ENCODE results near the gene FAM184B.

The FAM184B gene

DNA sequence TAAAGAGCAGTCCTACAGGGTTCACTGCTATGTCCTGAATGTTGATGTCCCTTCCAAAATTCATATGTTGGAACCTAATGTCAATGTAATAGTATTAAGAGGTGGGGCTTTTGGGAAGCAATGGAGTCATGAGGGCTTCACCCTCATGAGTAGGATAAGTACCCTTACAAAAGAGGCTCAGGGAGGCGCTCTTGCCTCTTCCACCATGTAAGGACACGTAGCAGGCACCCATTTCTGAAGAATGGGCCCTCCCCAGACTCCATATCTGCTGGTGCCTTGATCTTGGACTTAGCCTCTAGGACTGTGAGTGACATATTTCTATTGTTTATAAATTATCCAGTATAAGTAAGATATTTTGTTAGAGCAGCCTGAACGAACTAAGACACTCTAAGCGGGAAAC, 151.2 kb downstream of the FAM184B start:
- no peak for DNase-seq

DNA sequence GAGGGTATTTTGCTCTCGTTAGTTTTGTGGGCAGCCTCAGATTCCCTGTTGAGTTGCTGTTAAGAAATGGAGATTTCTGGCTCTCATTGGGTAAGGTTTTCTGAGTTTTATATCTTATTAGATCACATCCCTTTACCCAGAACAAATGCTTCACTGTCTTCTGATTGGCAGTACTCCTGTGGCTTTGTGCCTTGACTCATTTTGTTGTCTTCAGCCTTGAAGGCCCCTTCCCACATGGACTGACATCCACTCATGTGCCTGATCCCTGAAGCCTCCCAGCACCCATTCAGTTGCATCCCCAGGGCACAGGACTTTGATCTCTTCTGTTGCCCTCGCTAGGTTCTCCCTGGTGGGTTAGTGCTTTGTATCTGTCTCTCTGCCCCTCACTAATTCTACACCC, 156.6 kb downstream of the FAM184B start:
- DNase-seq = no peak

DNA sequence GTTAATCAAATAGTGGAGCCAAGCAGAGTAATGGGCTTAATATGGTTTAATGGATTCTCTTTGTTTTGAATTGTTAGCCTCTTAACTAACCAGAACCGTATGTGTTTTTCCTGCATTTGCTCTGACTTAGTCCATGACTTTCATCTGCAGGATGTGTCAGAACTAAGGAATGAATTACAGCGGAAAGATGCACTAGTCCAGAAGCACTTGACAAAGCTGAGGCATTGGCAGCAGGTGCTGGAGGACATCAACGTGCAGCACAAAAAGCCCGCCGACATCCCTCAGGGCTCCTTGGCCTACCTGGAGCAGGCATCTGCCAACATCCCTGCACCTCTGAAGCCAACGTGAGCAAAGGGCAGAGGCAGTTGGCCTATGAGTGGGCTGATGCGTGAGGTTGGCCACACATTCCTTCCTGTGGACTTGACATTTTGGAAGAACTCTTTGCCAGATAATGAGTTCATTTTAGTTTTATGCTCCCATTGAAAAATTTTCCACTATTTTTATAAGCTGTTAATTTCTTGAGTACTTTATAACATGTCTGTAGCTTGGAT, 157.9 kb downstream of the FAM184B start:
- no peak for DNase-seq

DNA sequence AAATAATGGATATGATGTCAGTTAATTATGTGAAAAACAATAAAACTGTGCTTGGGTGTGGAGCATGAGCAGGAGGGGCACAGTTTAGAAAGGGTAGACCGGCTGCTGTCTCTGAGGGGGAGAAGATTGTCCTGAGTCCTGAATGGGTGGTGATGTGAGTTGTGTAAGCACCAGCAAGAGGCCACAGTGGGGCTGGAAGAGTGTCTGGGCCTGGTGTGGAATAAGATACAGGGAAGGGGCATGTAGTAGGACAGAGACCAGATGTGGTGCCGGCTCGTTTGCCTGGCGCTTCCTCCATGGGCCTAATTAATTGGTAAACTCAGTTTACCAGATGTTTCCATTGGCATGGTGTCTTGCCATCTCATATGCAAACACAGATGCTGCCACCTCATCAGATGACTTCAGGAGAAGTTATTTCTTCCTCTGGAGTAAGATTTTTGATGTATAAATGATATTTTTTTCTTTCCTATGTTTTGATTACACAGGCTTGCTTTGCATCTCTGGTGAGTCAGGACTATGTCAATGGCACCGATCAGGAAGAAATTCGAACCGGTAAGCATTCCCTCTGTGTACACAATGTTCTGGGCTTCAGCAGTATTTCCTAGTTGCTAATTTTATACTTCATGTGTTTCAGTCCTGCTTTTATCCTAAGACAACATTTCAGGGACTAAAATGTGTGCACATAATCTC, 161.9 kb downstream of the FAM184B start:
- no peak for DNase-seq

DNA sequence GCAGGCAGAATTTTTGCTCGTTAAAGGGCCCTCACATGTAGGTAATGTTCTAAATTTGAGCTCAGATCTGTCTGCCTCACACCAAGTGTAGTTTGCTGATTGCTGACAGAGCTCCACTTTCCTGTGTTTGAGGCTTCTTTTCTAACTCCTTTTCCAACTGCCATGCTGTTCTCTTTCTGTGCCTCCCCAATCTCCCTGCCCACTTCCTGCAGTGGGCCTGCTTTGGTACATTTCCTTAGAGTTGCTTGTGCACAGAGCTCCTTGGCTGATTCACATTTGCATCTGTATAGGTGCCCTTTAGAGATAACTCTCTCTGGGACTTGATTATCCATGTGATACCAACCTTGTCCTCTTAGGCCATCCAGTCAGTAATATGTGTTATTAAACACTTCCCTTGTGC, 162.5 kb downstream of the FAM184B start:
- no peak for DNase-seq

DNA sequence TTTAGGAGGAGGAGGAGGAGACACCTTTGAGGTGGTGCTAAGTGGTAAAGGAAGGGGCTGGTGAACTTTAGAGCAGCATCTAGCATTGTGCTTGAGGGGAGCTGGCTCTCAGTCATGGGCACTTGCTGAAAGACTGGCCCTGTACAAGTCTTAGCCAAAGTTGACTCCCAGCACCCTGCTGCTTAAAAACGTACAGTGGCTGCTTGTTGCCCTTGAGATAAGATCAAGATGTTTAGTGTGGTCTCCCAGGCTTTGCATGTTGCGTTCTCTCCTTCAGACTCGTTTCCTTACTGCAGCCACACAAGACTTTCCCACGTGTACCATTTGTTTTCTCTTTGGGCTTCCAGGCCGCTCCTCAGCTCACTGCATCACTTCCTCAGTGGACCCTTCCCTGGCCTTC, 165.1 kb downstream of the FAM184B start:
- no peak for DNase-seq

DNA sequence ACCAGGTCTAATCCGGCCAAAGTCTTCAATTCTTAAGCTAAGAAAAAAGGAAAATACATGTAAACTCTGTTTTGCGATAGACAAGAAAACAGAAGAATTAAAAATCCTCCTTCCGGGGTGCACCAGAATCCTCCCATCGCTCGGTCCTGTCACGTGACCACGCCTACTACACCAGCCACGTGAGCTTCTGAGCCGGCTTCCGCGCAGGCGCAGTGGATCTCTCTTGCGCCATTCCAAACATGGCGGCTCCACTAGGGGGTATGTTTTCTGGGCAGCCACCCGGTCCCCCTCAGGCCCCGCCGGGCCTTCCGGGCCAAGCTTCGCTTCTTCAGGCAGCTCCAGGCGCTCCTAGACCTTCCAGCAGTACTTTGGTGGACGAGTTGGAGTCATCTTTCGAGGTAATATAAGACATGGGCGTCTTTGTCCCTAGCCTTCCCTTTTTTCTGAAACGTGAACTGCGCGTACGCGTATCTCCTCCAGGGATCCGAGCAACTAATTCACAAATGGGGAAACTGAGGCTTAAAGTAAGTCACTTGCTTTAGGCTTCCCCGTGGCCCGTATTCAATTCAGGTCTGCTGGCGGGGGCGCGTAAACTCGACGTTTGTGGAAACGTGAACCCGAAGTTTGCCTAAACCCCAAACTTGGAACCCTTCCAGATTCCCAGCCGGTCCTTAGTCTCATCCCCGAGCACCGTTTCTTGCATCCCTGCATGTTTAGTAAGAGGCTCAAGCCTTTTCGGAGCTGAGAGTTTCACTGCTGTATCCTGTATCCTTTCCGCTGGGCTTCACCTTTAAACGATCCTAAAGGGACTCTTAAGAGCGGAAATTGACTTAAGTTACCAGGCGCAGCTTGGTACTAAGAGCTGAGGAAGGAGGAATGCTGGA, 166.8 kb downstream of the FAM184B start, which contains the start of gene MED28:
Gene MED28, plus strand, starts transcription at position 226 of the 884 bp plus-strand sequence. Its CDS starts 14 bp downstream, at position 240.
- DNase-seq = peak; percentile 86 to 88

DNA sequence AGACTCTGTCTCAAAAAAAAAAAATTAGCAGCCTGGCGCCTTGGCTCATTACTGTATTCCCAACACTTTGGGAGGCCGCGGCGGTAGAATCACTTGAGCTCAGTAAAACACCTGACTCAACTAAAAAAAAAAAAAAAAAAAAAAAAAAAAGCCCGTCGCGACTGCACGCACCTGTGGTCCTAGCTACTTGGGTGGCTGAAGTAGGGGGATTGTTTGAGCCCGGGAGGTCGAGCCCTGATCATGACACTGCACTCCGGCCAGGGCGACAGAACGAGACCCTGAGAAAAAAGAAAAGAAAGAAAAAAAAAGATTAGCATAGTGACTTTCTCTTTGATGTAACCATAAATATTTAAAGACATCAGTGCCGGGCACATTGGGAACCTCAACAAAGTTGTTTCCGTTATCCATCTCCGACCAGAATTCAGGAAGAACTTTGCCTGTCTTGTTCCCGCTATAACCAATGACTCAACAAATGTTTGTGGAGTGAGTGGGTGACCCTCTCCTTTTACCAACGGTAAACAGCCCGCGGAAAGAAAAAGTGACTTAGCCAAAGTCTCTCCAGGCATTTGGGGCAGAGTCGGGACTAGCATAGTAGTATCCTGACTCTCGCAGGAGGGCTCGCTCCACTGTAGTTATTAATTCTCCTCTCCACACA, 167.5 kb downstream of the FAM184B start:
- peak in 1 of 2 experiments; percentile 35 for DNase-seq

DNA sequence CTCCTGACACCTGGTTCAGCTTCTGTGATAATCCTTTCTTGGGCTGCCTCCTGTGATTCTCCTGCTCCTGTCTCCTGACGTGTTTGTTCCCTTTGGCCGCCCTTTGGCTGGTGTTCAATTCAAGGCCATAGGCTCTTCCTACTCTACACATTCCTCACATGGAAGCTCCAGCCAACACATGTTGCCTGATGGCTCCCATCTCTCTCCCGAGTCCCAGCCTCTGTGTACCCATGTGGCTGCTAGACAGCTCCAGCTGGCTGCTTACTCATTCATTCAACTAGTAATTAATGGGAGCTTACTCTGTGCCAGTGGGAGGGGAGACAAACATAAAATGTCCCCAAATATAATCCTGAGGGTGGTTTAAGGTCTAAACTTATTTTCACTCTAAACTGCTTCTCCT, 176.2 kb downstream of the FAM184B start:
- no peak for DNase-seq

DNA sequence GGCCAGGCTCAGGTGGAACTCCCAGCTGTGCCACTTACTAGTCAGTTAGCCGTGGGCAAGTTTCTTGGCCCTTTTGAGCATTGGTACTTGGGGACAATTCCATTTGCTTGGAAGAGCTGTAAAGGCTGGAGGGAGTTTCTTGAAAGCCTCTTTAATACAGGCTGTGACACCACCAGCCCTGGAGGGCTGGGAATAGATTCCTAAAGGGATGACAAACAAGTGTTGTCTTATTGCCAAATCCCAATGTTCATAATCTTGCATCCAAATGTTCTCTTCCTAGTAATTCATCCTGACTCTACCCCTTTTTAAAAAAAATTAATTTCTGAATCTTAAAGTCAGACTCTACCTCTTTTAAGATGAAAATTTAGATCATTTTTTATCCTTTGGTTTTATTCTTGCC, 181.6 kb downstream of the FAM184B start:
- DNase-seq = no peak

DNA sequence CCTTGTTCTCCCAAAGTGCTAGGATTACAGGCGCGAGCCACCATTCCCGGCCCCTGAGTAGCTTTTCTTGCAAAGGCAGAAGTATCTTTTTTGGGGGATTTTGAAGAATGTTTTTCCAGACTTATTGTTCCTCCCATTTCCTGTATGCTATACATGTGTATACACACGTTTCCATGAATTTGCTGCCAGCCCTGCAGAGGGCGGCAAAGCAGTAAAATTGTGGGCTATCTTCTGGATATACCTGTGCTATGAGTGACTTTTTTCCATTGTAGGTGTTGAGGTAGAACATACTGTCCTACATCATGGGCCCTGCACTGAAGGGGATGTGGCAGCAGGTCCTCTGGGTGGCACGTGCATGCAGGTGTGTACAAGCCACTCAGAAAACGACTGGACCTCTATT, 183.9 kb downstream of the FAM184B start:
- no peak for DNase-seq

DNA sequence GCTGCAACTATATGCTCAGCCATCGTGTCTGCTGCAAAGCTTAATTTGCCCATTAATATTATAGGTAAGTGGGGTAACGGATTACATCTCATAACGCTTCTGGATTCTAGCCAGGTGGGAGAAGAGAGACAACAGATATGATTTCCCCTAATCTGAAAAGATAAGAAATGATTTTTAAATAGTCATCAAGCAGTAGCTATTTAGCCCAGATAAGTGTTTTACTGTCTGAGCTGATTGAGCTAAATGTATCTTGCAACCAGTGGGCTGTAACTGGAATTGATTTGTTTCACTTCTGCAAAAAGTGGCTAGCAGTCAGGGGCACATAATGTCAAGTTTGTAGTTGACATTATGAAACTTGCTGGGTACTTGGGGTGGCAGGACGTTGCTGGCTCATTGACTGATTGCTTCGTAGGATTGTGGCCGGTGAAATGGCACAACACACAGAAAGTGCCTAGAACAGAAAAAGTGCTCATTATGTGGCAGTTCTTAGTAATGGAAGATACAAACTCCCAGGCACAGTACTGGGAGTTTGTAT, 185.9 kb downstream of the FAM184B start:
- DNase-seq = no peak

DNA sequence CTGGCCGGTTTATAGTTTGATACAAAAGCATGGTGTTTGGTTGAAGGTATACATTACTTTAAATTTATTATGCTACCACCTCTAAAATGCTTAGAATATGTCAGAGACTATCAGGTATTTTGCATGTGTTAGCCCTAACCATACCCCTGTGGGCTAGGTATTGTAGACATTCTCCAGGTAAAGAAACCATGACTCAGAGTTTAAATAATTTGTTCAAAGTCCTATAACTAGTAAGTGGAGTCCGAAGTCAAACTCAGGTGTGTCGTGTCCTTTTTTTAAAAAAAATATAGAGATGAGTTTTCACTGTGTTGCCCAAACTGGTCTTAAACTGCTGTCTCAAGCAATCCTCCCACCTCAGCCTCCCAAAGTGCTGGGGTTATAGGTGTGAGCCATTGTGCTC, 192.1 kb downstream of the FAM184B start:
- no peak for DNase-seq

DNA sequence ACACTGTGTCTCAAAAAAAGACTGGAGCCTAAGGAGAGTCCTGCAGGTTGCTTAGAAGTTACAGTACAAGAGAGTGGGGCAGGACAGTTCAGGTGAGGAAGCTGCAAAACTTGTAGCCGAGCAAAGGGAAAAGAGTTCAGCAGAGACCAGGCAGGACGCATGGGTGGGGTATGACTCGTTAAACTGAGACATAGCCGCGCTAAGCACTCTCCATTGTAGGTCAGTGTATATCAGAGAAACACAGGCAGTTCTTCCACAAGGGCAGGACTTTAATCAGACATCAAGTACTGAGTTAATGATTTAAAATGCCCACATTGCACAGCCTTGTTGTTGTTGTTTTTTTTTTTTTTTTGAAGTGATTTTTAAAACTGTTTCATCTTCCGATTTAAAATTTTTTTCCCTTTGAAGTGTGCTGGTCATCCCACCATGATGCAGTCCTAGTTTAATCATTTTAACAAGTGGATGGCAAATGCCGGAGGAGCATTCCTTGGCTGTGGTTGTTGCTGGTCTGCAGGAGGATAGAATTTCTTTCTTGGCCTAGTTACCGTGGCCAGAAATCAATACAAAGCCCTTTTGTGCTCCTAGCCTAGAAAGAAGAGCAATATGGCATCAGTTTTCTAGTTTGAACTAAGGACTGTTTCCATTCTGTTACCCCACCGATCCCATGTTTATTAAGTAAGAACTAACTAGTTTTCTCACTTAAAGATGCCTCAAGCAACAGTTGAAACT, 194.2 kb downstream of the FAM184B start:
- no peak for DNase-seq

DNA sequence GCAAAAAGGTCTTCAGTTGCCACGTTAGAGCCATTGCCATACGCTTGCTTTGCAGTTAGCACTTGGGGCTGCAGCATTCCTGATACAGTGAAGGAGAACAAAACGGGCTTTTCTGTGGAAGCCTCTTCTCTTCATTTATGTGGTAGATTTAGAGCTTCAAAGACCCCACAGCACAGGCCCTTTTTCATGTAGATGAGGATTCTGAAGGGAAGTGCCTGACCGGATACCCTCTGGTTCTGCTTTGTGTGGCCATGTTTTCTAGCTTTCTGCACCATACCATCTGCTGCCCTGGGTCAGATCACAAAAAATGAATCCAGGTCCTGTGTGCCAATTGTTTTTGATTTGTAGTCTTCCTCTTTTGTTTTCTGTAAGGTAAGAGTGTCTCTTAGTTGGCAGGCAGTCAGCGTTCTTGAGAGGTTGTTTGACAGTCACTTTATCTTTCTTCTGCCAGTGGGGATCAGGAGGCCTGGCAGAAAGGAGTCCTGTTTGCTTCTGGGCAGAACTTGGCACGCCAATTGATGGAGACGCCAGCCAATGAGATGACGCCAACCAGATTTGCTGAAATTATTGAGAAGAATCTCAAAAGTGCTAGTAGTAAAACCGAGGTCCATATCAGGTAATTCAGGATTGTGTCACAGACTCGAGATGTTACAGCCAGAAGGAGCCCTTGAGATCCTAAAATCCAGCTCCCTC, 196.8 kb downstream of the FAM184B start:
- DNase-seq = no peak

DNA sequence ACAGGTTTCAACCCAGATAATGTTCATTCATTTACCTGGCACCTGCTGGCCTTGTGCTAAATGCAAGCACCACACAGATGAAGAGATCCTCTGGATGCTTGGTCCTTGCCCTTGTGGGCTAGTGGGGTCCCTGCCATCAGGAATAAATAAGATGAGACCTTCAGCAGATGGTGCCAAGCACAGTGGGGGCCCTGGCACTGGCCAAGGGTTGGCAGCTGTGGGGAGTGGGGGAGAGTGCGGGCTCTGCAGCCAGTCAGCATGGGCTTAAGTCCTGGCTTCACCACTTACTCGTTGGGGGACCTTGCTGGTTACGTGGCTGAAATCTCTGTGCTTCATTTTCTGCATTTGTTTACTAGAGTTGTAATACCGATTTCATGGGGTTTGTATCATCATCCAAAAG, 197.5 kb downstream of the FAM184B start:
- DNase-seq = no peak

DNA sequence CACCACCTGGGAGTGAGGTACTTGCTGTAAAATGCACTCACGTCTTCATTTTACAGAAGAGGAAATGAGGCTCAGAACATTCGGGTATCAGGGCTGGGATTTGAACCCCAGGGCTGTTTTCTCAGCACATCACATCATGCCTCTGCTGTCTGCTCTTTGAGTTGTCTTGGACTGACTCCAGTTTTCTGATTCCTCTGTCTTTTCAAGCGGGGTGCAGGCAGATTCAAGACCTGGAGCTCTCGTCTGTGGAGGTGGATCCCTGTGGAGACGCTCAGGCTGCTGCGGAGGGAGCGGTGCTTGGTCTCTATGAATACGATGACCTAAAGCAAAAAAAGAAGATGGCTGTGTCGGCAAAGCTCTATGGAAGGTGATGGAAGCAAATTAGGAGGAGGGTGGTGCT, 198.1 kb downstream of the FAM184B start:
- DNase-seq = no peak

DNA sequence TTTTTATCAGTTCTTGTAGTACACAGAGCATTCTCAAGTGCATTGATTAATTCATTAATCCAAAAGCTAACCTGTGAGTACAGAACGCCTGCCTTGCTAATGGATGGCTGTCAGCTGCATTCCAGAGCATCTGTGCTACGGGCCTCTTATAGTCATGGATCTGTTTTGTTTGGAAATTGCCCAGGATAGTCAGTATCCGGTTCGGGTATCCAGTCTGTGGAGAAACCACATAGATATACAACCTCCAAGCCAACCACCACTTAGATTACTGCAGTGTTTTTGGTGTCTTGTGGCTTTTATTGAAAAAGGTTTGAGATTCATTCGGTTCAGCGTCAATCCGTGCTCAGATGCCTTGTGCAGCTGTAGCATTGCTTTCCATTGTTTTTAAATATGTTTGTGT, 200.5 kb downstream of the FAM184B start:
- DNase-seq = no peak

Data from AML-193 (cell line).